HG02870 (cell line): Measurements from ENCODE around the gene HES3.
"Not testable (repeated sequence)": the region's sequence is repeated elsewhere in the genome, so short reads cannot be mapped to it uniquely, and the experiment has no call there.

Source experiments
- ATAC-seq: cut with Tn5 transposase; IDR thresholded peaks from one replicate; pipeline ENCODE4 v1.9.1; 2021; ENCODE audit warnings: mild to moderate bottlenecking, moderate library complexity; ENCODE audit not compliant: unreplicated experiment

The HES3 gene

GRCh38 chr1:6218375-6219164, 25.4 kb upstream of the HES3 start:
- no peak for ATAC-seq

- ATAC-seq = not testable (repeated sequence)
Measured at GRCh38 chr1:6219641-6220040, 24.3 kb upstream of the HES3 start.

- ATAC-seq = no peak
Measured at GRCh38 chr1:6220236-6220635, 23.7 kb upstream of the HES3 start.

- no peak for ATAC-seq
Measured at GRCh38 chr1:6221210-6221784, 22.7 kb upstream of the HES3 start.

DNA sequence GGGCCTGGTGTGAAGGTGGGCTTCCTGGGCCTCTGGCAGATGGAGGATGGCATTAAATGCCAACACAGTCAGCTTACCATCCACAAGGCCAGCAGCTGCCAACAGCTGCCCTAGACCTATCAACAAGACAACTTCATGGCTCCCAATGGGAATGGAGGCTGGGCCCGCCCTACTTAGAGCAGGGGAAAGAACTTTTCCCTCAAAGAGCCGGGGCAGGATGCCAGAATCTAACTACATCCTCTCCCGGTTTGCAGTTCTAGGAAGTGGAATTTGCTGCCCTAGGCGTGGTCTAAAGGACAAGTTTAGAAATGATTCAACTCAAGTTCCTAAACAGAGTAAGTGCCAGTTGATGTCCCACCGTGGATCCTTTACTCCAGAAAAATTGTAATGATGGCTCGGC, 21.3 kb upstream of the HES3 start:
- no peak for ATAC-seq

DNA sequence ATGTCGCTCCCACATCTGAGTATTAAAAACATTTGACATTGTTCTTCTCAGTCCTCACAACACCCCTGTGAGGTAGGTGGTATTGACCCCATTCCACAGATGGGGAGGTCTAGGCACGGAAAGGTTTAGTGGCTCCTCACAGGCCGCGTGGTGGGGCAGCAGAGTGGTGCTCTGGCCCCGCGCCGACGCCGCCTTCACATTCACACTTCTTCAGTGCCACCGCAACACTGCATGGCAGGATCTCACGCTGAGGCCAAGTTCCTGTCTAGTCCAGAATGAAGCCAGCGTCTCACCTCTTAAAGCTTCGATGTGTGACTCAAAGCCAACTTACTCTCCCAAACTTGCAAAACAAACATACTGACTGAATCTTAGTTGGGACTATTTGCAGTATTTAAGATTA, 20.4 kb upstream of the HES3 start:
- ATAC-seq = no peak

- ATAC-seq = no peak
Measured at GRCh38 chr1:6224718-6225117, 19.3 kb upstream of the HES3 start.

DNA sequence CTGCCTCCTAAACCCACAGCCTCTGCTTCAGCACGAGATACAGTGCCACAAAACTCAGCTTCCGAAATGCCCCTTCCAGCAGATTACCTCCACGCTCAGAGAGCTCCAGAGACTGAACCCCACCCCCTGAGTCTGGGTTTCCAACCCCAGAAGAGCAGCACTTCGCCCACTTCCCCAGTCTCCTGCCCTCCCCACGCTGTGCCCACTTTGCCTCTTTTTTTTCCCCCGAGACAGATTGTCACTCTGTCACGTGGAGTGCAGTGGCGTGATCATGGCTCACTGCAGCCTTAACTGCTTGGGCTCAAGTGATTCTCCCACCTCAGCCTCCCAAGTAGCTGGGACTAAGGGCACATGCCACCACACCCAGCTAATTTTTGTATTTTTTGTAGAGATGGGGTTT, 18.3 kb upstream of the HES3 start:
- ATAC-seq = no peak

DNA sequence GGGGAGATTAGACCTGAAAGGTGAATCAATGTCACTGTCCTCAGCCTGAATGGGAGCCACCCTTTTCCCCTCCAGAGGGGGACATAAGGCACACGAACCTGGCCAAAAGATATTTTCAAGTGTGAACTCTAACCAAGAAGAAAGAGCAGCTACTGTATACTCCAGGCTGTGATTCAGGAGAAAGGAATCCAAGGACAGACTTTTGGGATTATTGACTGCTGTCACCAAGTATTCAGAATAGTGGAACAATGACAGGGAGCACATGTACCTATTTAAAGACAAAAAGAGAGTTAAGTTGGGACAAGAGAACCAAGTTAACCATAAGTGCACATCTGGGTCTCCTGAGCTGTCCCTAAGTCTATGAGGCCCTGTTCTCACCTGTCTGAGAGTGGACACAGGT, 10.6 kb upstream of the HES3 start:
- no peak for ATAC-seq

DNA sequence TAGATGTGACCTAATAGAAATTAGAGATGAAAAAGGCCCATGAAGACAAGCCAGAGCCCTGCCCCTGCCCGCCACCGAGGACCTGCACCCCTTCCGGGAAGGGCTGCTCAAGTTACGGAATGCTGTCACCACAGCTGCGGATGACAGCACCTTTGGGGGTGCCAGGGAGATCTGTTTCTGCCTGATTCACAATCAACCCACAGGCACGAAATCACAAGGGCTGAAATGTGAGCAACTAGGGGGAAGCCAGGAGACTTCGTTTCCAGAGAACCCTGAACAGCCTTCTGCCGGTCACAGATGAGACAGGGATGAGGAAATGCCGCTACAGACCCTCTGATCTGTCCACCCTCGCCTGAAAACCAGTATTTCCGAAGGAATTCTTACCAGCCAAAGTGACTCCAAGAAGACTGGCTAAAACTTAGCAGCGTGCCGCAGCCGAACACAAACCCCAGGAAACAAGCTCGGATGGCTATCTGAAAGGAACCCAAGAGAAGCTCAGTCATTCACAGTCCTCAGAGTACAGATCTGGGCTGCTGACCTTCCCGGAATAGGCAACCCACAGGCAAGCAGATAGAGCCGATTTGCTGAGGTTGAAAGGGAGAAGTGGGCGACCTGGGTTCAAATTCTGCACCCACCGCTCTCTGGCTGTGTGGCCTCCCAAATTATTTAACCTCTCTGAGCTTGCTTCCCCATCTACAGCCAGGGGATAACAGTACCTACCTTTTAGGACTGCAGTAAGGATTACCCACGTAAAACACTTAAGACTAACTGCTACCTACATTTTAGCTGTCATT, 9.3 kb upstream of the HES3 start:
- no peak for ATAC-seq

- ATAC-seq = peak; percentile 8
Measured at GRCh38 chr1:6235296-6235677, 8.7 kb upstream of the HES3 start.

- ATAC-seq = no peak
Measured at GRCh38 chr1:6237093-6237492, 6.9 kb upstream of the HES3 start.

DNA sequence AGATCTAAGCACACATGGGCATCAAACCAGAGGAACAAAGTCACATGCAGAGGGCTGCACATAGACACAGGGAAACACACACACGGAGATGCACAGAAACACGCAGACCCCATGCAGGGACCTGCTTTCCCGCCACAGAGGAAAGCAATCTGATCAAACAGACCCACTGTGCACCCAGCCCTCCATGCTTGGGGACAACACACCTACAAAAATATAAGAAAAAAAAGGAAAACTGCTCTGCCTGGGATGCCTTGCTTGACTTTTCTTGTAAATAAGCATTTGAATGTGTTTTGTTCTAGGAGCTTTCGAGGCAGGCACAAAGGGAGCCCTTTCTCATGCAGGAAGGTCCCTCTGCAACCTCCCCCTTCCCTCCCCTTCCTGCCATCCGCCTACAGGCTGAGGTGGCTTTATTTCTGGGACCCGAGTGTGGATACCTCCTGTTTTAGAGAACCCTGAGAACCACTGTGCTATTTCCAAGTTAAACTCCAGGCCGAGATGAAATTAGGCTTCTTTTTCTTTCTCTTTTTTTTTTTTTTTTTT, 4.7 kb upstream of the HES3 start:
- no peak for ATAC-seq

DNA sequence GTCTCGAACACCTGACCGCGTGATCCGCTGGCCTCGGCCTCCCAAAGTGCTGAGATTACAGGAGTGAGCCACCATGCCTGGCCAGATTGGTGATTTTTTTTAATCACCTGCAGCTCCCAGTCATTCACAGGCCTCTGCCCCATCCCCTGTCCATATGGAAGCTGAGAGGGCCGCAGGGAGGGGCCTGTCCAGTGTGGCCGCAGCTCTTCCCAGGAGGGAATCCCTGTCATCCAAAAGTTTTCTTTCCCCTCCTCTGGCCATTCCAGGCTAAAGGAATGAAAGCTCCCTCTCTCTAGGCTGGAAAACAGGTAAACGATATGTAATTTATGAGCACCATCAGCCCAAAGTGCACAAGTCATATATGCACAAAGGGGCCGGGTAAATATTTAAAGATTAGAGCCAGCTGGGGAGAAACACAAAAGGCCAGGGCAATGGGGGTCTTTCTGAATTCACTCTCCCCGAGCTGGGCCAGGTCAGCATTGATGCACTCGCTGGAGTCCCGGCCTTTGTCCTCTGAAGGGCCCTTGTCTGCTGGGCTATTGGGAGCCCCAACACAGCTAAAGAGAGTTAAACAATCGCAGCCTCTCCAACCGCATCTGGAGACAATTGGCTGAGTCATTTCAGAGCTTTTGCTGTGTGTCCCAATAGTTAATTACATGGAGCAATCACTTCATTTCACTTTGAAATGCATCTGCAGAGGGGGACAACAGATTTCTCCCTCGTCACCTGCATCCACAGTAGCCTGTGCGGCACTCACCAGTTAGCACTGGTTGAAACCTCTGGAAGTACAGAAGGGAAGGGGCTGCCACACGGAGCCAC, 3.8 kb upstream of the HES3 start:
- ATAC-seq = no peak

- ATAC-seq = no peak
Measured at GRCh38 chr1:6241107-6241886, 2.7 kb upstream of the HES3 start.

- ATAC-seq = no peak
Measured at GRCh38 chr1:6241887-6242740, 1.9 kb upstream of the HES3 start.

GRCh38 chr1:6243053-6243834, 735 bp upstream of the HES3 start:
- ATAC-seq = no peak

GRCh38 chr1:6244401-6245049, 546 bp downstream of the HES3 start:
- no peak for ATAC-seq
